Erythroblast (primary cell): ENCODE results near the gene CNST.

Source experiments
- GATA1 ChIP-seq: IDR thresholded peaks from 2 replicates; pipeline ENCODE4 v1.6.1; 2011; ENCODE audit warnings: low read depth, mild to moderate bottlenecking, control low read depth, low read length, moderate library complexity
- POLR2A ChIP-seq: IDR thresholded peaks from 2 replicates; pipeline ENCODE4 v1.6.1; 2011; ENCODE audit warnings: mild to moderate bottlenecking, low read length

DNA sequence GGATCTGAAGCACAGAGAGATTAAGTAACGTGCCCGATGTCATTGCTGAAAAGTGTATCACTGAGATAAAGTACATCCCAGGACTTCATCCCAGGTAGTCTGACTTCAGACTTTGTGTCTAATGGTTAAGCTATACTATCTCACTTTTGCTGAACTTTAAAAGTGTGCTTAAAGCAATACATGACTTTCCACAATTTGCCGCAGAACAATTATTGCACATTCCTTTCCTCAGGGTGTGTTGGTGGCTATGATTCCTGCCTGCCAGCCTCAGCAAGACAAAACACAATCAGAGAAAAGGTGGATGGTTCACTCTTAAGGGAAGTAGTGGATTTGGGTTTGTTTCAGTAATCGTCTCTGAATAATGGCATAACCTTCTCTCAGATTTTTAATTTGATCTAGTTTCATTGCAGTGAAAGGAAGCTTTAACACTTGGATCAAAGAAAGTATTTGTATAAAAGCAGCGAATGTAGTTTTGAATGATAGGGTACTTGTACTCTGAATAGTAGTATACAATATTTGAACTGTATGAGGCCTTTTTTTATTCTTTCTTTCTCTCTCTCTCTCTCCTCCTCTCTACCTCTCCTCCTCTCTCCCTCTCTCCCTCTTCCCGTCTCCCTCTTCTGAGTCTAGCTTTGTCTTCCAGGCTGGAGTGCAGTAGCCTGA is 47.0 kb downstream of the CNST start:
- TF ChIP-seq POLR2A (no peak), GATA1 (no peak)
